NCI-H1436 treated with DMSO at 0.1 percent for 48 hours (cell line): ENCODE data around the gene ZNRF1.

ENCODE experiments used
- DNase-seq: peaks from one replicate; lab custom pipeline; 2025; lab: John Stamatoyannopoulos, UW

Gene ZNRF1

DNA sequence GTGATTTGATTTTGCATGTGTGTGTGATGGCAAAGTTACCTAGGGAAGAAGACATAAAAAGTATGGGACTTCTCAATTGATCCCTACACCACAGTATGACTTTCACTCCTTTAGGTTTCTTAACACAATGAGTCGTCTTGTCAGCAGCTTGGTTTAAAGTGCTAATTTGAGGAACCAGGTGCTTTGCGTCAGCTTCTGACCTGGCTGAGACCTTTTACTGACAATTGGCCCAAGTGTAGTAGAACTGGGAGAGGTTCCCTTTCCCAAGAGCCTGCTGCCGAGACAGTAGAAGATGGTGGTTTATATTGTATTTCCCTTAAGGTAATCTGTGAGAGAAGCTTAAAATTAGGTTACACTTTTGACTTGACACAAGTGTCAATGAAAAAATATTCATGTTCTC is 62.8 kb downstream of the ZNRF1 start:
- no peak for DNase-seq

DNA sequence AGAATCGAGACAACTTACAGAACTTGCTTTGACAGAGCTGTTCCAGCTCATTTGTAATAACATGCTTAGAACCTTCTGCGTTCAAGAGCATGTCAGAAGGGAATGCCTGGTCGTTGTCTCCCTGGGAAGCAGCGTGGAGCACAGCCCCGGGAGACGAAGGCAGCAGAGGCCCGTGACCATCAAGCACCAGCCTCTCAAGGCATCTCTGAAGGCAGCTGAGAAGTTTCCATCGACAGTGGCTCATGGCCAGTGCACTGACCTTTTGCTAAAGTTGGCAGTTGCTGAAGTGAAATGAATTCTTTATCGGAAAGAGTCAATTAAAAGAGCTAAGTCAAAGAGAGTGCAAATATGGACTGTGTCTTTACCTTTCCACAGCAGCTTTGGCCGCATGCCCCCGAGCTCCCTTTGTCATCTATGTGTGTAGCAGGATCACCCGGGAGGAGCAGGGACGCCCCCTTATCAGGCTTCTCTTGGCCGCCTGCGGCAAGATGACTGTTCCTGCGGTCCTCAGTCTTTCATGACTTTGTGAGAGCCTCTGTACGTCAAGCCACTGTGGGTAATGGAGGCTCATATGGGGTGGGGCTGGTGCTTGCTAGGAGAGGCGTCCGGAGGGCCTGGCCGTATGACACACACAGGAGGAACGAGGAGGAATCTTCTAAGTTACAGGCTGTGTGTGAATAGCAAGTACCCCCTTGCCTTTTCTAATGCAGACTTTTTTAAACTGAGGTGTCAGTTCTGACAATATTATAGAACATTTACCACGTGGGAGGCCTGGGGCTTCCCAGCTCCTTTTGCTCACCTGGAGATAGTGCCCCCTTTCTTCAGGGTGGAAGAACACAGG is 63.5 kb downstream of the ZNRF1 start:
- no peak for DNase-seq

DNA sequence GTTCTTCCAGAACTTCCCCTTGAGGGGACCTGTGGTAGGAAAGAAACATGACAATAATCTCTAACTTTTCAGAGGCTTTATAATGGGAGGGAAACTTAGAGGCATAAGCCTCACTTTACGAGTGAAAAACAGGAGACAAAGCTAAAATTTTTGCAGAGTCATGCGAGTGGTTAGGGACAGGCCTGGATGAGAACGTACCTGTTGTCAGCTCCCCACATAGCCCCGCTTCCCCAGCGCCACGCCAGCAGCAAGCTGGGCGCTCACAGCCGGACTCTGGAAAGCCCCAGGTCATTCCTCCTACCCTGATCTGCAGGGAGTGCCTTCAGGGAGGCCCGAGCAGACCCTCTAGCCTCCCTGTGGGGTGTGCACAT is 64.1 kb downstream of the ZNRF1 start:
- DNase-seq = no peak

DNA sequence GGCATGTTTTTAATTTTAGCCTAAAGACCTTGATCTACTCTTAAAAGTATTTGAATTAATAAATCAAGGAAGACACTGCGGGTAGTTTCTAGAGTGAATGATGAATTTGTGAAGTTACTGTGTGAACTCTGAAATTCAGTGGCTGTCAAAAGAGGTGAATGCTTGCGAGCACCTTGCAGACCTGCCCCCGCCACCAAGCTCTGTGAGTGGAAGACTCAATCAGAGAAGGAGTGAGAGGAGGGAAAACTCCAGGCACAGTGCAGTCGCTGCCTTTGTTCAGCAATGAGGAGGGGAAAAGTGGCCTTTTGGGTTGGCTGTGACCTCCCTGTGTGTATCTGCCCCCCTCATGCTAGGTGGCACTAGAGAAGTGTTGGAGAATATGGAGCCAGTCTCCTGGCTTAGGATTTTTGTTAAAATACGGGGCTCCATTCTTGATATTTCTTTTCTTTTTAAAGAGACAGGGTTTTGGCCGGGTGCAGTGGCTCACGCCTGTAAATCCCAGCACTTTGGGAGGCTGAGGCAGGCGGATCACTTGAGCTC is 64.8 kb downstream of the ZNRF1 start:
- no peak for DNase-seq

DNA sequence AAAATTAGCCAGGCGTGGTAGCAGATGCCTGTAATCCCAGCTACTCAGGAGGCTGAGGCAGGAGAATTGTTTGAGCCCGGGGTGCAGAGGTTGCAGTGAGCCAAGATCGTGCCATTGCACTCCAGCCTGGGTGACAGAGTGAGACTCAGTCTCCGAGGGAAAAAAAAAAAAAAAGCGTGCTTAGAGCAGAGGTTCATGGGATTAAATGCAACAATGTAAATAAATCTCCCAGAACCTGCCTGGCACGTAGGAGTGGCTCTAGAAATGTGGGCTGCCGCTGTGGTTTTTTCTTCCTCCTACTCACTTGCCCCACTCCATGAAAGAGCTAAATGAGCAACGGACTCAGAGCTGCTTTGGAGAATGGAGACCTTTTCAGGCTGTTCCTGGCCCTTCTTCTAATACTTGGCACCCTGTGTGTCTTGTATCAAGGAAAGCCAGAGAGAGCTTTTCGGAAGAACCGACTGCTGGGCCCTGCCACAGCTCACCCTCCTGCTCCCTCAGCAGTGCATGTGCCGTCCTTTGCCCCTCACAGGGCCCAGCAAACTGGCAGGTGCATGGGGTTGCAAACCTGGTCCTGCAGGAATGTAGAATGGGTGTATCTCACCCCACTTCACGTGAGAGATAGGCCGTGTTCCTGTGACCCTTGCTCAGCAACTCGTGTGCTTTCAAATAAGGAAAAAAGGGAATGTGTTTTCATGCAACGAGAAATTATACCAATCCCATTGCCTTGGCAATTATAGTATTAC is 65.8 kb downstream of the ZNRF1 start:
- no peak for DNase-seq

DNA sequence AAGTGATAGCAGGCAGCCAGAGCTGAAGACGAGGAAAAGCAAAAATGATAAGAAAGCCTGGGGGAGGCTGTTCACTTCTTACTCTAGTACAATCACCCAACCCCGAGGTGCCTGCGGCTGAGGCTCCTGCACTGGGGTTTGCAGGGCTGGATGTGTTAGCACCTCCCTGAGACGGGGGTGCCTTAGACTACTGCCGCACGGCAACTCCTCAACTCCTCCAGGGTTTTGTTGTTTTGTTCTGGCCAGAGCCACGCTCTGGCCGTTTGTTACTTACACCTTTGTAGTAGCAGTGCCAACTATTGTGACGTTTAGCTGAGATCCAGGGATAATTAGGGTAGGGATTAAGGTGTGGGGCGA is 66.3 kb downstream of the ZNRF1 start:
- DNase-seq = no peak

DNA sequence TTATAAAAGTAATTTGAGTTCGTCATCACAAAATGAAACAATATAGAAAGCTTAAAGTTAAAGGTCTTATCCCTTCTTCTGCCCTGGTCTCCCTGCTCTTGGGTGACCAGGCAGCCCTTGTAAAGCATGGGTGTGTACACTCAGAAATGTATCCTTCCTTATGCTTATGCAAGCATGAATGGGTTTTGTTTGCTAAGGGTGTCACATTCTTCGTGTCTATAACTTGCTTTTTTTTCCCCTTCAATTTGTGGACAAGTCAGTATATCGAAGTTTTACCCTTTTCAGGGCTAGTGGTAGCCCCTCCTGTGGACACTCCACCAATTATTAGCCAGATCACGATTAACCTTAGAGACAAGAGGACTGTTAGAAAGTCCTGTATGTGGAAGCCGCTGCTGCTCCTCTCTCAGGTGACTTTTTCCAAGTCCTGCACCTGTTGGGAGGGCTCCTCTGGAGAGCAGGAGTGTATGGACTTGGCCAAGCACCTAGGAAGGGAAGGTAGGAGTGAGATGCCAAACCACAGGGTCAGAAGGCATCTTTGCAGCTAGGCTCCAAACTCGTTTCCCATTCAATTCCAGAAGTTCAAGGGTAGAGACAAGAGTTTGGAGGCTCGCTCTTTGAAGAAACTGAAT is 66.8 kb downstream of the ZNRF1 start:
- no peak for DNase-seq

DNA sequence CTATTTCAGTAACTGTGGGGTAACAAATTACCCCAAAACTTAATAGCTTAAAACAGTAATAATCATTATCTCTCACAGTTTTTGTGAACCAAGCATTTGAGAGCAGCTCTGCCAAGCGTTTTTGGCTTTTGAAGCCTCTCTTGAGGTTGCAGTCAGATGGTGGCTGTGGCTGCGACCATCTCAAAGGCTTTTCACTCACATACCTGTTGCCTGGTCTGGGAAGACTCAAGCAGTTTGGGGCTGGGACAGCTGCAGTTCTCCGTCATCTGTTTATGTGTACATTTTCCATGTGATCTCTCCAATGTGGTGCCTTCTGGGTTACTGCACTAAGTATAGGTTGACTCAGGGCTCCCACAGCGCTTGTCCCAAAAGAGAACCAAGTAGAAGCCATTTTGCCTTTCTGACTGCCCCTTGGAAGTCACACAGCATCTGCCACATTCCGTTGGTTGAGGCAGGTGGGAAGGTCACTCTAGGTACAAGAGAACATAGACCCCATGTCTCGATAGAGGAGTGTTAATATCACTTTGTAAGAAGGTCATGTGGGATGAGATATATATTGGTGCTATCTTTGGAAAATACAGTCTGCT is 68.1 kb downstream of the ZNRF1 start:
- DNase-seq = no peak

DNA sequence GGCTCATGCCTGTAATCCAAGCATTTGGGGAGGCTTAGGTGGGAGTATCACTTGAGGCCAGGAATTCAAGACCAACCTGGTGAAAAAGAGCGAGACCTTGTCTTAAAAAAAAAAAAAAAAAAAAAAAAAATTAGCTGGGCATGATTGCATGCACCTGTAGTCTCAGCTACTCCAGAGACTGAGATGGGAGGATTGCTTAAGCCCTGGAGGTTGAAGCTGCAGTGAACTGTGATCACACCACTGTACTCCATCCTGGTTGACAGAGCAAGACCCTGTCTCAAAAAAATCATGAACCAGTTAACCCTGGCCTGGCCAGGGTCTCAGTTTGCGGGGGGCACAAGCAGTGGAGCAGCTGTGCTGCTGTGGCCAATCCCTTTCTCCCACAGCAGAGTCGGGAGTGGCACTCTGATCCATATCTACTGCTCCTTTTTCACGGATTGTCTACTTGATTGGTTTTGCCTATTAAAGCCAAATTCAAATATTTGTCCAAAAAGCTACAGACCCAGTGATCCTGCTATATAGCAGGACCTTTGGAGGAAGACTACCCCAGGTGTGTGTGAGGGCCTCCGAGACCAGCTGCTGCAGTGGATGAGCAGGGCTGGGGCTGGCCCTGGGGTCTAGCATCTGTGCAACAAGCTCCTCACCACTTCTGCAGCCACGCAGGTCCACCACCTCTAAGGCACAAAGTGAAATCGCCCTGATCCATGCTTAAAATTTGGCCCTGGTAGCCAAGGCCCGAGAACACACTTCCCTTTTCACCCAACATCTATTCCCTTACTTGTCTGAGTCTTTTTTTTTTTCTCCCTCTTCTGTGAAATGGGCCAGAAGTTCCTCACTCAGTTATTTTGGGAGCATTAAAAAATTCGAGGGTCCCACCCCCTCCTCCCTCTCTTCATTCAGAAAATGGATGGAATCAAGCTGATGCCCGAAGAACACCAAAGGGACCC is 69.5 kb downstream of the ZNRF1 start:
- DNase-seq = no peak

DNA sequence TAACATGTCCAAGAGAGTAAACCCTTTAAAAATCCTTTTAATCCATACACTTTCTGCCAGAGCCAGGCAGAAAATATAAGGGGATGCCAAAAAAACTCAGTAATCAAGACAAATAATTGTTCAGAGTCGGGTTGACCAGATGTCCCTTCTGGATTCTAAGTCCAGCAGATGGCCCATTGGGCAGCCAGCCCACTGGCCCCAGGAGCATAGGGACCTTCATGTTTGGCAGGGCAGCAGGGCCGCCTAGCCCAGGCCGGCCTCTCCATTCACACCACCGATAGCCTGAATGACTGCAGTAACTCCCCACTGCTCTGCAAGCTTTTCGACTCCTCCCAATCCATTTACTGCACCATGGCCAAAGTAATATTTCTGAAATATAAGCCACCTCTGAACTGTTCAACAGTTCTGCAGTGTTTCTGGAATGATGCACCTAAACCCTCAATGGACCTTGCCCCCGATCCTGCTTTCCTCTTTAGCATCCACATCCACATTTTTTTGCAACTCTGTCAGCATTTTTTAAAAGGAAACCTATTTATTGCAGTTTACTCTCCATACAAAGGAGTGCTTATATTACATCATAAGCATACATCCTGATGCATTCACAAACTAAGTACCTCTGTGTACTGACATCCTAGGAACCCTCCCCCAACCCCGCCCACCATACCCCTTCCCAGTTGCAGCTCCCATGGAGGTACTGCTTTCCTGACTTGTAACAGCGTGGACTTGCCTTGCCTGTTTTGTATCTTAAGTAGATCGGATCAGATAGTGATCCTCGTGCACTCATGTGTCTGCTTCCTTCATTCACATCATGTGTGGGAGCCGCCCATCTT is 71.4 kb downstream of the ZNRF1 start:
- DNase-seq = no peak

DNA sequence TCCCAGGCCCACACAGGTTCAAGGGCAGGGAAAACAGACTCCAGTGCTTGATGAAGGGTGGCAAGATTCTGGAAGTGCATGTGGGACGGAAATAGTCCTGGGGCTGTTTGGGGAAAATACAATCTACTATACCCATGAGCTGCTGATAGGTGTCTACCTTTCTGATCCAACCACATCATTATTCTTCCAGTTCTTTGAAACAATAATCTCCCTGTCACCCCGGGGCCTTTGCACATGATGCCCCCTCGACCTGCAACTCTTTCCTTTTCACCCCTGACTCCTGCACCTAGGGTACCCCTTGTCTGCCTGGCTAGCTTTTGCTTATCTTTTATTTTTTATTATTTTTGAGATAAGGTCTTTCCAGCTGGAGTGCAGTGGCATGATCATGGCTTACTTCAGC is 72.8 kb downstream of the ZNRF1 start:
- DNase-seq = no peak

DNA sequence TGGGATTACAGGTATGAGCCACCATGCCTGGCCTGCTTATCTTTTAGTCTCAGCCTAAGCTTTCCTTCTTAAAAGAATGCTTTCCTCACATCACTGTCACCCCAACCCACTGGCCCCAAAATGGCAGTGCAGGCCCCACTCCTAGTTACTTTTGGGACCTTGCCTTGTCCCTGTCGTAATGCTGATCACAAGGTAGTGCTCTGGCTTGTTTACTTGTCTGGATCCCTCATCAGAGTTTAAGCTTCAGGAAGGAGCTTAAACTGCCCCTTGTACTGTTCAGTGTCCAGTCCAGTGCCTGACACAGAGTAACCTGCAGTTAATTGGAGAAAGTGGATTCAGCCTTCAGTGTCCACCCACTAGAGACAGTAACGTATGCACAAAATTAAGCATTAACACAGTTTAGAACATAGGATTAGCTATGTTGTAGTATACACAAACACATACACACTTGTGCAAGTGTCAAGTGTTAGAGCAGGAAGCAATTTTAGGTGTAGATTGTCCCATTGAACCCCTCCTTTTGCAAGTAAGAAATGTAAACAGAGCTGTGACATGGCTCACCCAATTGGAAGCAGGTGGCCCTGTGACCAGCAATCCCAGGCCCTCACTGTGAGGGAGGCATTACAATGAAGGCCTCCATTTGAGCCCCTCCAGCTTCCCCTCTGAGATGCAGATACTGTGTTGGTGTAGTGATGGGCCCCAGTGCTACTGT is 73.6 kb downstream of the ZNRF1 start:
- no peak for DNase-seq

DNA sequence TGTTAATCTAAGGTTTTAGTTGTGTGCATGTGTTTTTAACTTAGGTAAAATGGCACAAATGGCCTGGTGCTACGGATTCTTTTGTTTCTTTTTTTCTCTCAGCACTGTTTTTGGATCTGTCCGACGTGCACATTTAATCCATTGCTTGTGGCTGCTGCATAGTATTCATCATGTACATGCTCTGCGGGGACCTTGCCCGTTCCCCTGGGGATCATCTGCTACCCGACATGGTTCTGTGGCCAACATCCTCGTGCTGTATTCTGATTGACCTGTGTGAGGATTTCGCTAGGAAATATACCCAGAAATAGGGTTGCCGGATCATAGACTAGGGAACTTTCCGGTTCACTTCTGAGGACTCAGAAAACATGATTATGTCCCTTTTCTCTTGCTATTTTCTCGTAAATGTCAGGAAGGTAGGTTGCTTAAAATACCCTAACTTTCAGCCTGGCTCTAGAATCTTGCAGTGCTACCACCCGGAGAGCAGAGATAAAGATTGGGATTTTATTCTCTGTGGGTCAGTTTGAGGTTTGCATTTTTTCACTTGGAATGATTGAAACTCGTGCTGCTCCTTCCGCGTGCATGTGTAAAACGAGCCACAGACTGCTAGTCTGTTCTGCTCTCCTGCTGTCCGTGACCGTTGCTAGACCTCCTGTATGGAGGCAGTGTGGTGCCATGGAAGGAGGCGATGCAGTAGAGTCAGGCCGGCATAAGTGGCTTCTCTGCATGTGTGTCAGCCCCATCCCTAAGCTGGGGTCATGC is 74.9 kb downstream of the ZNRF1 start:
- DNase-seq = no peak

DNA sequence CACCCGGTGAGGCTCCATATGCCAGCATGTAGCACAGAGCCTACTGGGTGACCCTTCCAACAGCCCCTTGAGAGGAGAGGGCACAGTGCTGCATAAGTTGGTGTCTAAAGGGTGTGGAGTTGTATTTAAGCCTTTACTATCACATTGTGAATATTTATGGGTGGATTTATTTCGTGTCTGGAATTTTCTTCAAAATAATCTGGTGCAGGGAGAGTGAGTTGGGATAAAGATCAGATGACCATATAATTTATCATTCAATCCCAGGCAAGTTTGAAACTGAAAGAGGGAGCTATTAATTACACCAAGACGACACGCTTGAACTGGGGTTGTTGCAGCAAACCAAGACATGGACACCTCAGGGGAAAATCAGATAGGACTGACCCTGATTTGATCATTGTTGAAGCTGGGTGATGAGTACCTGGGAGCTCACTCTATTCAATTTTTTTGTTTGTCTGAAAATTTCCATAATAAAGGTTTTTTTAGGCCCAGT is 75.5 kb downstream of the ZNRF1 start:
- DNase-seq = no peak

DNA sequence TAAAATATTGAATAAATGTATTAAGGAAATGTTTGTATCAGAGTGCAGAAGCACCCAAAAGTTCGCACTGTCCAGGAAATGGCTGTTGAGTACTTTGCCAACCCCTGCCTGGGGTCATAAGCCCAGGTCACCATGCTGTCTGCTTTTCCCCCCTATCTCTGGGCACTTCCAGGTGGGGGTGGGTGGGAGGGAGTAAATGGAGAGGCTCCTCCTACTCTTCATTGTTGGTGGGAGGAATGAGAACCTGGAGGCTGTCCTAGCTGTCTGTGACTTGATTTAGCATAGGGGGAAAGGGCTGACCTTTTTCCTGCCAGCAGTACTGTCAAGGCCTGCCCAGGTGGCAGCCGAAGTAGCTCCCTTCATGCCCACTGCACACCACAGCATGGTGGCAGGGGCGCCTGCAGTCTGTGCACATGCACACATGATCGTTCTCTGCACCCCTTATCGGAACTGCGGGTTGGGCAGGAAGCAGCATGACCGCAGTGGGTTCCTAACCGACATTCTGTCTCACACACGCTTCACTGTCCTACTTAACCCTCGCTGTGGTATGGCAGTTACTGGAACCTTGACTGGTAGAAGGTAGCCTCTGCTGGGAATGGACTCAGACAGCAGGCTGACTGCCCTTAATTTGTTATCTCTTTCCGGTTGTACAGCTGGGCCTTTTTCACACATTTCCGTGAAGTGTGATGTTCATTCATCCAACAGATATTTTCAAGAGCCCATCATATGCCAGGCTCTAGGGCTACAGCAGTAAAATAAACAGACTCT is 76.3 kb downstream of the ZNRF1 start:
- DNase-seq = no peak

DNA sequence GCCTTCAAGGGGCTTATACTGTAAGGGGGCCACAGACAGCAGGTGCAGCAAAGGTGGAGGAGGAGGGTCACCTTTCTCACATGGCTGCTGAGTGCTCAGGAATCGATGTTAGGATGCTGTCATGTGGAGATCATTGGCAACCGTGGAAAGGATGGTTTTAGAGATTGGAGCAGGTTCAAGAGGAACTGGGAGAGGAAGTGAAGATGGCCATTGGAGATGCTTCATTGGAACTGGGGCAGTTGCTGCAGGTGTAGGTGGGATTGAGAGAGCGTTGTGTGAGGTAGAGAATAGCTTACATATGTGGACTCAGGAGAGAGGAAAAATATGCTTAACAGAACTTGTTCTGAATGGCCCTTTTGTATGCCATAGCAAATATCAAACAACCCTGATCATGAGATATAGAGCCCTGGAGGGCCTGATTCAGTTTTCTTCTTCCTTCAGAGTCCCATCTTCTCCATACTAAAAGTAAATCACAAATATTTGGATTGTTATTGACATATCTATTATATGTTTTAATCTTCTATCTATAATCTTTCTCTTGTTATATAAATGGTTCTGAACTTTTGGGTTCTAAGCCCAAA is 77.0 kb downstream of the ZNRF1 start:
- no peak for DNase-seq

DNA sequence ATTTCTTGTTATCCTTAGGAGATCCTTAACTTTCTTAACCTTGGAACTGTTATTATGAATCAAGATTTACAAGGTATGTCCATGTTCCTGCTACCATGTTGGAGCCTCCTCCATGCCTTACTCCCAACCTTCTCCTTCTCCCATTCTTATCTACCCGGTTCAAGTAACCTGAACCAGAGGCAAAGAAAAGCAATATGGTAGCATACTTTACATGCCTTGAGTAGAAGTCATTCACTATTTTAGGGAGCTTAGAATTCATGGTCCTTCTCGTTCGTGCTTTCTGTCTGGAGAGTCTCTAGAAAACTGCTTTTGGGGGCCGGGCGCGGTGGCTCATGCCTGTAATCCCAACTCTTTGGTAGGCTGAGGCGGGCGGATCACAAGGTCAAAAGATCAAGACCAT is 80.1 kb downstream of the ZNRF1 start:
- no peak for DNase-seq
